Fibroblast of lung (primary cell): ENCODE data around the gene CLPSL2. TPM values are rescaled to one million over a fixed set of nuclear protein-coding genes. Genes with fewer than 3 reads are reported as not detected.
"Not testable (repeated sequence)": the region's sequence is repeated elsewhere in the genome, so short reads cannot be mapped to it uniquely, and the experiment has no call there.

Experiments used
- DNase-seq, 2 donors: peaks; one replicate each; pipeline versions ENCODE4 v3.0.0 to v3.0.0-alpha.2; 2010; ENCODE audit warnings: low read depth in 2 of 2
- H2AFZ ChIP-seq: 2 replicates; pipeline ENCODE4 v1.5.1; 2012; ENCODE audit warnings: low read length, control low read depth, inconsistent platforms
- H3K27ac ChIP-seq: 2 replicates; pipeline ENCODE4 v1.5.1; 2011; ENCODE audit warnings: low read length, control low read depth; ENCODE audit not compliant: insufficient read depth
- H3K27me3 ChIP-seq: 2 replicates; pipeline ENCODE4 v1.5.1; 2011; ENCODE audit warnings: mild to moderate bottlenecking, low read length; ENCODE audit not compliant: control insufficient read depth, insufficient read depth
- H3K36me3 ChIP-seq: 2 replicates; pipeline ENCODE4 v1.5.1; 2011; ENCODE audit warnings: low read length; ENCODE audit not compliant: control insufficient read depth, insufficient read depth
- H3K4me1 ChIP-seq: 2 replicates; pipeline ENCODE4 v1.5.1; 2011; ENCODE audit warnings: low read length; ENCODE audit not compliant: control insufficient read depth, insufficient read depth; ENCODE audit errors: extremely low read depth
- H3K4me2 ChIP-seq: 2 replicates; pipeline ENCODE4 v1.5.1; 2011; ENCODE audit warnings: low read length, control low read depth; ENCODE audit not compliant: insufficient read depth; ENCODE audit errors: extremely low read depth
- H3K4me3 ChIP-seq, 4 experiments: fragments of 200-600 bp in 1 of 4; sonication (generic) in 1 of 4; replicated peaks in 1 of 4; 2 replicates each; pipeline ENCODE4 v1.5.1; 2011 to 2016; ENCODE audit warnings: low read length in 4 of 4, low read depth in 3 of 4, mild to moderate bottlenecking in 3 of 4, control low read depth in 2 of 4, inconsistent platforms in 1 of 4, mixed read lengths in 1 of 4; ENCODE audit not compliant: insufficient read depth in 1 of 4; ENCODE audit errors: control extremely low read depth in 1 of 4
- H3K79me2 ChIP-seq: 2 replicates; pipeline ENCODE4 v1.5.1; 2012; ENCODE audit warnings: mild to moderate bottlenecking, low read length, inconsistent platforms; ENCODE audit not compliant: control insufficient read depth, insufficient read depth
- H3K9ac ChIP-seq: 2 replicates; pipeline ENCODE4 v1.5.1; 2011; ENCODE audit warnings: mild to moderate bottlenecking, low read length, control low read depth; ENCODE audit not compliant: insufficient read depth
- H3K9me3 ChIP-seq: 2 replicates; pipeline ENCODE4 v1.5.1; 2012; ENCODE audit warnings: low read depth, low read length; ENCODE audit not compliant: control insufficient read depth, insufficient read depth
- H4K20me1 ChIP-seq: 2 replicates; pipeline ENCODE4 v1.5.1; 2011; ENCODE audit warnings: low read length; ENCODE audit not compliant: control insufficient read depth, insufficient read depth; ENCODE audit errors: extremely low read depth
- EZH2 ChIP-seq: IDR thresholded peaks from 2 replicates; pipeline ENCODE4 v1.5.1; 2012; ENCODE audit warnings: low read length, control low read depth, mild to moderate bottlenecking; ENCODE audit errors: missing control alignments
- polyA plus RNA-seq, 2 donors: library from polyadenylated mRNA; depleted of rRNA in 1 of 2; stranded (reverse) in 1 of 2; unstranded in 1 of 2; fragments of >200 nt; gene quantifications; 2 replicates each; pipeline ENCODE4 v1.2.1, GENCODE V29; 2011 to 2012; ENCODE audit warnings: missing spikeins in 1 of 2
- total RNA-seq: library from RNA; depleted of rRNA; stranded (reverse); fragments of >200 nt; gene quantifications from 2 replicates; pipeline ENCODE4 v1.2.1, GENCODE V29; 2014
- TF ChIP-seq, protein P1 (sequence below), 2 donors: IDR thresholded peaks in 1 of 2; conservative IDR thresholded peaks in 1 of 2; 1 replicate in 1 of 2; 2 replicates in 1 of 2; pipeline ENCODE4 v1.5.1; 2011 to 2012; ENCODE audit warnings: low read length in 2 of 2, control low read depth in 1 of 2, inconsistent platforms in 1 of 2, low read depth in 1 of 2, mild to moderate bottlenecking in 1 of 2

CLPSL2 gene
- total and polyA plus RNA-seq, 2 donors (not counting 1 experiment from before 2014, with no cell fraction given), result not detected

- no peak overlapping the region for H3K27ac ChIP-seq
- no peaks in the 10 kb centered on the region for H3K79me2 ChIP-seq
- H3K9ac ChIP-seq, result no peak overlapping the region
- H3K27me3 ChIP-seq, result no peaks in the 10 kb centered on the region
- no peaks in the 10 kb centered on the region for H3K9me3 ChIP-seq
- H3K4me2 ChIP-seq, result no peak overlapping the region
- TF ChIP-seq EZH2, result no peak
- TF ChIP-seq, protein P1, sequence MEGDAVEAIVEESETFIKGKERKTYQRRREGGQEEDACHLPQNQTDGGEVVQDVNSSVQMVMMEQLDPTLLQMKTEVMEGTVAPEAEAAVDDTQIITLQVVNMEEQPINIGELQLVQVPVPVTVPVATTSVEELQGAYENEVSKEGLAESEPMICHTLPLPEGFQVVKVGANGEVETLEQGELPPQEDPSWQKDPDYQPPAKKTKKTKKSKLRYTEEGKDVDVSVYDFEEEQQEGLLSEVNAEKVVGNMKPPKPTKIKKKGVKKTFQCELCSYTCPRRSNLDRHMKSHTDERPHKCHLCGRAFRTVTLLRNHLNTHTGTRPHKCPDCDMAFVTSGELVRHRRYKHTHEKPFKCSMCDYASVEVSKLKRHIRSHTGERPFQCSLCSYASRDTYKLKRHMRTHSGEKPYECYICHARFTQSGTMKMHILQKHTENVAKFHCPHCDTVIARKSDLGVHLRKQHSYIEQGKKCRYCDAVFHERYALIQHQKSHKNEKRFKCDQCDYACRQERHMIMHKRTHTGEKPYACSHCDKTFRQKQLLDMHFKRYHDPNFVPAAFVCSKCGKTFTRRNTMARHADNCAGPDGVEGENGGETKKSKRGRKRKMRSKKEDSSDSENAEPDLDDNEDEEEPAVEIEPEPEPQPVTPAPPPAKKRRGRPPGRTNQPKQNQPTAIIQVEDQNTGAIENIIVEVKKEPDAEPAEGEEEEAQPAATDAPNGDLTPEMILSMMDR (conservative IDR thresholded peaks at IDR 0.05 in 1 of 2, IDR thresholded peaks at IDR 0.05 in 1 of 2; ENCODE audit: low read depth in 1 of 2, low read length in 2 of 2), result no peak
- peaks cover 8% of the 10 kb centered on the region for H3K4me1 ChIP-seq
- no peaks in the 10 kb centered on the region for H4K20me1 ChIP-seq
- H2AFZ ChIP-seq, result no peak overlapping the region
- no peak for DNase-seq
- no peak overlapping the region for H3K4me3 ChIP-seq
- H3K36me3 ChIP-seq, result no peaks in the 10 kb centered on the region
Measured at GRCh38 chr6:35733633-35734032, 42.8 kb upstream of the CLPSL2 start.

GRCh38 chr6:35734319-35734718 lies 42.1 kb upstream of the CLPSL2 start:
- not testable (repeated sequence) for H3K27ac ChIP-seq, H3K4me3 ChIP-seq, H3K9ac ChIP-seq, H3K4me1 ChIP-seq, DNase-seq, H3K27me3 ChIP-seq, H4K20me1 ChIP-seq, H3K79me2 ChIP-seq, H3K9me3 ChIP-seq, H3K36me3 ChIP-seq, H3K4me2 ChIP-seq, H2AFZ ChIP-seq

GRCh38 chr6:35735452-35735851 lies 40.9 kb upstream of the CLPSL2 start:
- Histone ChIP-seq H3K4me1 (peaks cover 7% of the 10 kb centered on the region), H3K79me2 (no peaks in the 10 kb centered on the region), H3K27ac (no peak overlapping the region), H3K9ac (no peak overlapping the region), H3K27me3 (no peaks in the 10 kb centered on the region), H2AFZ (no peak overlapping the region), H4K20me1 (no peaks in the 10 kb centered on the region), H3K9me3 (no peaks in the 10 kb centered on the region), H3K36me3 (no peaks in the 10 kb centered on the region), H3K4me3 (no peak overlapping the region), H3K4me2 (no peak overlapping the region)
- no peak for DNase-seq
- TF ChIP-seq EZH2, result no peak
- TF ChIP-seq, protein P1 (conservative IDR thresholded peaks at IDR 0.05 in 1 of 2, IDR thresholded peaks at IDR 0.05 in 1 of 2; ENCODE audit: low read depth in 1 of 2, low read length in 2 of 2), result no peak
